ENCODE data around the gene GNB1.
"Not testable (repeated sequence)": the region's sequence is repeated elsewhere in the genome, so short reads cannot be mapped to it uniquely, and the experiment has no call there.

GNB1 gene

GRCh38 chr1:1889090-1889750, 1.7 kb downstream of the GNB1 start:
- Histone ChIP-seq H2AFZ (ENCODE audit: low read depth, low read length, severe bottlenecking) (no peak overlapping the region), H3K9me2 (replicated peaks; ENCODE audit: insufficient read depth, low read length) (no peaks in the 10 kb centered on the region), H3K4me2 (ENCODE audit: low read depth, low read length, poor library complexity, severe bottlenecking) (peak overlapping the region; percentile 97), H3F3A (ENCODE audit: insufficient read depth) (peaks cover 18% of the 10 kb centered on the region), H3K27me3 (ENCODE audit: low read length) (no peaks in the 10 kb centered on the region), H3K9me3 (ENCODE audit: insufficient read depth, low read length) (no peaks in the 10 kb centered on the region), H4K20me1 (ENCODE audit: low read depth, low read length) (peaks cover 28% of the 10 kb centered on the region), H3K4me3 (ENCODE audit: insufficient read depth, low read length, poor library complexity, severe bottlenecking) (peak overlapping the region; percentile 92), H3K79me2 (ENCODE audit: insufficient read depth, low read length) (peaks cover 60% of the 10 kb centered on the region), H3K27ac (ENCODE audit: low read depth, low read length) (peak overlapping the region; percentile 79), H3K36me3 (ENCODE audit: low read length) (no peaks in the 10 kb centered on the region), H3K9ac (ENCODE audit: low read length) (peak overlapping the region; percentile 98)
- TF ChIP-seq EZH2phosphoT487 (conservative IDR thresholded peaks at IDR 0.05; ENCODE audit: low read length): no peak
- no peak for TF ChIP-seq CTCF (IDR thresholded peaks at IDR 0.05; ENCODE audit: insufficient read depth, low read length, poor library complexity, severe bottlenecking)

- H3F3A ChIP-seq (ENCODE audit: insufficient read depth); H3K9me3 ChIP-seq (ENCODE audit: insufficient read depth, low read length); H3K9ac ChIP-seq (ENCODE audit: low read length); H3K9me2 ChIP-seq (replicated peaks; ENCODE audit: insufficient read depth, low read length); H3K27ac ChIP-seq (ENCODE audit: low read depth, low read length); H3K4me3 ChIP-seq (ENCODE audit: insufficient read depth, low read length, poor library complexity, severe bottlenecking); H3K27me3 ChIP-seq (ENCODE audit: low read length); H3K36me3 ChIP-seq (ENCODE audit: low read length); H2AFZ ChIP-seq (ENCODE audit: low read depth, low read length, severe bottlenecking): not testable (repeated sequence)
- Histone ChIP-seq H4K20me1 (ENCODE audit: low read depth, low read length) (peaks cover 35% of the 10 kb centered on the region), H3K4me2 (ENCODE audit: low read depth, low read length, poor library complexity, severe bottlenecking) (peak overlapping the region; percentile 12), H3K79me2 (ENCODE audit: insufficient read depth, low read length) (peaks cover 100% of the 10 kb centered on the region)
These were observed 7.0 kb downstream of the GNB1 start for GRCh38 chr1:1883890-1884289.

- Histone ChIP-seq H3K9me2 (replicated peaks; ENCODE audit: insufficient read depth, low read length) (no peaks in the 10 kb centered on the region), H3K9me3 (ENCODE audit: insufficient read depth, low read length) (no peaks in the 10 kb centered on the region), H3K4me2 (ENCODE audit: low read depth, low read length, poor library complexity, severe bottlenecking) (peak overlapping the region; percentile 12), H3K36me3 (ENCODE audit: low read length) (no peaks in the 10 kb centered on the region), H3K27me3 (ENCODE audit: low read length) (no peaks in the 10 kb centered on the region), H3K9ac (ENCODE audit: low read length) (no peak overlapping the region), H2AFZ (ENCODE audit: low read depth, low read length, severe bottlenecking) (no peak overlapping the region), H4K20me1 (ENCODE audit: low read depth, low read length) (peaks cover 38% of the 10 kb centered on the region), H3K79me2 (ENCODE audit: insufficient read depth, low read length) (peaks cover 100% of the 10 kb centered on the region), H3K27ac (ENCODE audit: low read depth, low read length) (0 out of 2 replicates have a peak overlapping the region, but pooled peaks have one; percentile 8), H3F3A (ENCODE audit: insufficient read depth) (peaks cover 6% of the 10 kb centered on the region), H3K4me3 (ENCODE audit: insufficient read depth, low read length, poor library complexity, severe bottlenecking) (no peak overlapping the region)
- no peak for TF ChIP-seq EZH2phosphoT487 (conservative IDR thresholded peaks at IDR 0.05; ENCODE audit: low read length)
- no peak for TF ChIP-seq CTCF (IDR thresholded peaks at IDR 0.05; ENCODE audit: insufficient read depth, low read length, poor library complexity, severe bottlenecking)
These were observed 7.6 kb downstream of the GNB1 start for GRCh38 chr1:1883092-1883873.

DNA sequence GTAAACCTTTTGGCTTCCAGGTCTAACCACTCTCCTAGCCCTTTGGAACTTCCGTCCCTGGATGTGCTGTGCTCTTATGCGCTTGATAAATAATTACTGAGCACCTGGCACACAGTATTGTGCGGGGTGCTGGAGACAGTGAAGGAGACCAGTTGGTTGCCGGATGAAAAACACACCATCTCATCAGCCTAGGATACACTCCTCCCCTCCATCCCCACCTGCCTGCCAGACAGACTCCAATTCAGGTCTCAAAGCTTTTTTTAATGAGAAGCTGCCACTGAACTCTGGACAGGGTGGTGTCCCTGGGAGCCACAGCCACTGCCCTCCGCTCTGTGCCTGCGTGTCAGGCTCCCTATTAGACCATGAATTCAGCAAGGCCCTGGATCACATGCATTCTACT, 9.2 kb downstream of the GNB1 start:
- no peak overlapping the region for H3K9ac ChIP-seq (ENCODE audit: low read length)
- H3K9me2 ChIP-seq (replicated peaks; ENCODE audit: insufficient read depth, low read length): no peaks in the 10 kb centered on the region
- TF ChIP-seq EZH2phosphoT487 (conservative IDR thresholded peaks at IDR 0.05; ENCODE audit: low read length): no peak
- TF ChIP-seq CTCF (IDR thresholded peaks at IDR 0.05; ENCODE audit: insufficient read depth, low read length, poor library complexity, severe bottlenecking): no peak
- H3K4me2 ChIP-seq (ENCODE audit: low read depth, low read length, poor library complexity, severe bottlenecking): no peak overlapping the region
- no peak overlapping the region for H2AFZ ChIP-seq (ENCODE audit: low read depth, low read length, severe bottlenecking)
- H3K79me2 ChIP-seq (ENCODE audit: insufficient read depth, low read length): peaks cover 100% of the 10 kb centered on the region
- H3K27ac ChIP-seq (ENCODE audit: low read depth, low read length): no peak overlapping the region
- H3K27me3 ChIP-seq (ENCODE audit: low read length): no peaks in the 10 kb centered on the region
- H3K9me3 ChIP-seq (ENCODE audit: insufficient read depth, low read length): no peaks in the 10 kb centered on the region
- 0 out of 2 replicates have a peak, but pooled peaks cover 3% of the 10 kb centered on the region for H3K36me3 ChIP-seq (ENCODE audit: low read length)
- H3F3A ChIP-seq (ENCODE audit: insufficient read depth): peaks cover under 1% of the 10 kb centered on the region; the same call in 1 of the 2 replicates
- peaks cover 32% of the 10 kb centered on the region for H4K20me1 ChIP-seq (ENCODE audit: low read depth, low read length)
- no peak overlapping the region for H3K4me3 ChIP-seq (ENCODE audit: insufficient read depth, low read length, poor library complexity, severe bottlenecking)

Measured in SU-DHL-6 (cell line).